ENCODE results near the gene PAQR7.

GRCh38 chr1:25864434-25864833 lies 11.1 kb downstream of the PAQR7 start:
- TF ChIP-seq GABPB1 (CRISPR knock-in tag; IDR thresholded peaks at IDR 0.05) (no peak), MAX (CRISPR knock-in tag; IDR thresholded peaks at IDR 0.05) (no peak), CREM (CRISPR knock-in tag; IDR thresholded peaks at IDR 0.05) (no peak), ATF1 (CRISPR knock-in tag; IDR thresholded peaks at IDR 0.05) (no peak), NR3C1 (CRISPR knock-in tag; conservative IDR thresholded peaks at IDR 0.05; ENCODE audit: low read depth) (no peak)

Data from WTC11 (cell line).